ENCODE data around the gene DPM2.

DNA sequence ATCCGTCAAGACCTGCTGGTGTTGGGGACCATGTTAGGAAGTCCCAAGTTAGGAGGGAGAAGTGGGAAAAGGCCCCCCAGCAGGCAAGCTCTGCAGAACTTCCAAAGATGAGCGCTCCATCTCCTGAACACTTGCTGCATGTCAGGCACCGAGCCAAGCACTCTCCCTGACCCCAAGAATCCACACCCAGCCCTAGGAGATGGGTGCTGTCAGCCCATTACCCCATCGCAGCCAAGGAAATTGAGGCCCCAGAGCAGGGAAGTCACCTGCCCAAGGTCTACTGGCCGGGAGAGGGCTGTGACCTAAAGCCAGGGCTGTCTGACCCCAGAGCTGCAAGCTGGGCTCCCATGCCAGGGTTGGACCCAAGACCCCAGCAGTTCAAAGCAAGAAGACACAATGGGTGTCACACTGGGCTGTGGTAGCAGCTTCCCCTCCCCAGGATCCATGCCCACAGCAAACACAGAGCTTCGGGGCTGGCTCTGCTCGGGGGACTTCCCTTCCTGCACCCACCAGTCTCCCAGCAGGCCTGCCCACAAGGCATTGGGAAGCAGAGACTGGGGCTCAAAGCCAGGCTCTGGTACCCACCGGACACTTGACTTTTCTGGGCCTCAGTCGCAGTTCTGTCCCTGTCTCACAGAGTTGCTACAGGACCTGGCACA lies 29.6 kb upstream of the DPM2 start:
- TF ChIP-seq CTCF (IDR thresholded peaks at IDR 0.05) (no peak), POLR2A (IDR thresholded peaks at IDR 0.05) (no peak)

All from thyroid gland (tissue), 4 donors.